ENCODE measurements around the gene HPCAL1.

The HPCAL1 gene

DNA sequence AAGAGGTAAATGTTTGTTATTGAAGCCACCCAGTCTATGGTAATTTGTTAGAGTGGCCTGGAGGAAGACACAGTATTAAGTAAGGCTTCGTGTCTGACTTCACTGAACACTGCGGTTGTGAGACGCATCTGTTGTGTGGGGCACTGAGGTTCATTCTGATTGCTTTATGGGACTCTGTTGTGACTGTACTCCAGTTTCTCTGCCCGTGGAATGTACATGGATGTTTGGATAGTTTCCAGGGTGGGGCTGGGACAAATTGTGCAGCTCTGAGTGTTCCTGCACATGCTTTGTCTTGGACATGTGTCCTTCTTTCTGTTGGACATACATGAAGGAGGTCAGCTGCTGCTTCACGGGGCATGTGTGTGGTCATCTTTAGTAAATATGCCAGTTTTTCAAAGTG, 86.9 kb downstream of the HPCAL1 start:
- Mint-ChIP-seq H3K27ac (peak overlapping the region; percentile 40), H3K4me3 (no peak overlapping the region), H3K27me3 (no peaks in the 10 kb centered on the region), H3K9me3 (no peaks in the 10 kb centered on the region), H3K36me3 (ENCODE audit: low read depth) (peaks cover 5% of the 10 kb centered on the region), H3K4me1 (ENCODE audit: low read depth) (peaks cover 89% of the 10 kb centered on the region)
- intact Hi-C loops (cut with micrococcal nuclease): no loop called here

DNA sequence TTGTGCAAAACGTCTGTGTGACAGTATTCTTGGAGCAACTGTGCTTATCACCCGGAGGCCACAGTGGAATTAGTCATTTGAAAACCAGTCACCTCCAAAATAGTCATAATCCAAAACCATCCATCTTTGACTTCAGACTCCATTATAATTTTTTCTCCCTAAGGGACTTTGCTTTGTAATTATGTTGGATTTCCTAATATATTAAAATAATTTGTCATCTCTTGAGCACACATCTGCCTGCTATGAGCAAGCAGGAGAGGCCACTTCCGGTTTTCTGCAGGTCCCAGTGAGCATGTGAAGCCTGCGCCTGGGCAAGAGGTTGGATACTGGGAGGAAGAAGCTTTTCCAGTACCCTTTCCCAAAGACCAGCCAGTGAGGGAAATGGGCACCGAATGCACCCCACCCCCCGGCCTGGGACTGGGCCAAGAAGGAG, 87.7 kb downstream of the HPCAL1 start:
- Mint-ChIP-seq H3K27me3 (no peaks in the 10 kb centered on the region), H3K27ac (peak overlapping the region; percentile 64), H3K4me3 (no peak overlapping the region), H3K36me3 (ENCODE audit: low read depth) (peaks cover 6% of the 10 kb centered on the region), H3K4me1 (ENCODE audit: low read depth) (peaks cover 86% of the 10 kb centered on the region), H3K9me3 (no peaks in the 10 kb centered on the region)
- intact Hi-C loops (cut with micrococcal nuclease): no loop called here

DNA sequence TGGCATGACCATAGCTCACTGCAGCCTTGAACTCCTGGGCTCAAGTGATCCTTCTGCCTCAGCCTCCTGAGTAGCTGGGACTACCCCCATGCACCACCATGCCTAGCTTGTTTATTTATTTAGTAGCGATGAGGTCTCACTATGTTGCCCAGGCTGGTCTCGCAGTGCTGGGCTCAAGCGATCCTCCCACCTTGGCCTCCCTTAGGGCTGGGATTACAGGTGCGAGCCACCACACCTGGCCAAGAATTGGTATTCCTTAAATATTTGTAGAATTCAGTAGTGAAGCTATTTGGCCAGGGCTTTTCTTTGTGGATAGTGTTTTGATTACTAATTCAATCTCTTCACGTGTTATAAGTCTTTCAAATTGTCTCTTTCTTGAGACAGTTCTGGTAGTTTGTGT, 89.4 kb downstream of the HPCAL1 start:
- Mint-ChIP-seq H3K27ac (peak overlapping the region; percentile 55), H3K27me3 (no peaks in the 10 kb centered on the region), H3K9me3 (no peaks in the 10 kb centered on the region), H3K36me3 (ENCODE audit: low read depth) (peaks cover 18% of the 10 kb centered on the region), H3K4me1 (ENCODE audit: low read depth) (peaks cover 86% of the 10 kb centered on the region), H3K4me3 (no peak overlapping the region)
- intact Hi-C loops (cut with micrococcal nuclease): no loop called here

DNA sequence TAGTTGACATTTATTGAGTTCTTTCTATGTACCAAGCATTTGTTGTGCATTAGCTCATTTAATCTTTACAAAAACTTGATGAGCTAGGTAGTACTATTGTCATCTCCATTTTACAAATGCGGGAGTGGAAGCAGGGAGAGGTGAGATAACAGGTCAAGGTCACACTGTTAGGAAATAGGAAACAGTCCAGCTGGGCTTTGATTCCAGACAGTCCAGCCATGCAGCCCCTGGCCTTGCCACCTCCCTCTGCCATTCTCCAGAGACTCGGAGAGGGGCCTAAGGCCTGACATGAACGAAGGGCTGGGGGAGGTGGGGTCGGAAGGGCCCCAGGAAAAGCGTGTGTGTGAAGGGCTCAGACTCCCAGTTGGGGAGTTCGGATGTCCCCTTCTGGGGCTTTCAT, 89.8 kb downstream of the HPCAL1 start:
- Mint-ChIP-seq H3K27ac (peak overlapping the region; percentile 55), H3K36me3 (ENCODE audit: low read depth) (peaks cover 23% of the 10 kb centered on the region)
- intact Hi-C loops (cut with micrococcal nuclease): no loop called here

DNA sequence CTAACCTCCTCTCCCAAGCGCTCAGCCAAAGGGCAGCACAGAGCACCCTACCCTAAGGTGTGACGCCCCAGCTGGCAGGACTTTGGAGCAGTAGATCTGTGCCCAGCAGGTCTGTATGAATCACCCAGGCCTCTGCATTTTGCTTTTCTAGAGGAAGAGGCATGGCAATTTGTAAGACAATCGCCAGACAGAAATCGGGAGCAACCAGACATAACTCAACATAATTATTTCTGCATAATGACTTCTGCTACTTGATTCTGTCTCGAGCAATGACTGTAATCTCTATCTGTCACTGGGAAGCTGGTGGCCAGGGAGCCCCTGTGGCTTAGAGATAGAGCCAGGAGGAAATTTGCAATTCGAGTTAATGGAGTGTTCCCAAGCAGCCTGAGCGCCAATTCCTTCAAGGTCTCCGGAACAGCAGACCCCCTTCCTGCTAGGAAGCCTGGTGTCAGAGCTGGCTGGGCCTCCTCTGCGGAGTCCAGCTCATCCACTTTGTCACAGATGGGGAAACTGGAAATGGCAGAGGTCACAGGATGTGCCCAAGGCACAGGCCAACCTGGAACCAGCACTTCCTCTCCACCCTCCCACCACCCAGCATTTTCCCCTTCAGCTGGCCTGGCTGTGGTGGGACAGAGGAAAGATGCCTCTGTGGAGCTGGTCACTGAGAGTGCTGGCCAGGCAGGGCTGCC, 90.4 kb downstream of the HPCAL1 start:
- H3K9me3 Mint-ChIP-seq: no peaks in the 10 kb centered on the region
- H3K36me3 Mint-ChIP-seq (ENCODE audit: low read depth): peaks cover 28% of the 10 kb centered on the region
- H3K4me1 Mint-ChIP-seq (ENCODE audit: low read depth): peaks cover 94% of the 10 kb centered on the region
- peak overlapping the region; percentile 55 for H3K27ac Mint-ChIP-seq
- intact Hi-C loops (cut with micrococcal nuclease): no loop called here
- no peak overlapping the region for H3K4me3 Mint-ChIP-seq
- H3K27me3 Mint-ChIP-seq: no peaks in the 10 kb centered on the region

More for the DNA sequence above, 89.8 kb downstream of the HPCAL1 start:
- peaks cover 89% of the 10 kb centered on the region for H3K4me1 Mint-ChIP-seq (ENCODE audit: low read depth)
- H3K9me3 Mint-ChIP-seq: no peaks in the 10 kb centered on the region
- no peak overlapping the region for H3K4me3 Mint-ChIP-seq
- no peaks in the 10 kb centered on the region for H3K27me3 Mint-ChIP-seq

DNA sequence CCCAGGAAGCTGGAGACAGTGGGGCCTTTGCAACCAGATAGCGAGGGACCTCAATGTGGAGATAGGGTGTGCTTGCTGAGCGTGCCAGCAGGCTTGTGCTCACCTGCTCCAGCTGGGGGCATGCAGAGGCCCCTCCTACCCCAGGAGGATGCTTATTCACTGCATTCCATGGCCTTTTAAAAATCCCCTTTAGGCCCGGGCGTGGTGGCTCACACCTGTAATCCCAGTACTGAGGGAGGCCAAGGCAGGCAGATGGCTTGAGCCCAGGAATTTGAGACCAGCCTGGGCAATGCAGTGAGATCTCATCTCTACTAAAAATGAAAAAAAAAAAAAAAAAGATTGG, 90.9 kb downstream of the HPCAL1 start:
- no peaks in the 10 kb centered on the region for H3K9me3 Mint-ChIP-seq
- no peak overlapping the region for H3K4me3 Mint-ChIP-seq
- intact Hi-C loops (cut with micrococcal nuclease): no loop called here
- H3K27ac Mint-ChIP-seq: peak overlapping the region; percentile 55
- H3K36me3 Mint-ChIP-seq (ENCODE audit: low read depth): peaks cover 29% of the 10 kb centered on the region
- peaks cover 94% of the 10 kb centered on the region for H3K4me1 Mint-ChIP-seq (ENCODE audit: low read depth)
- no peaks in the 10 kb centered on the region for H3K27me3 Mint-ChIP-seq

DNA sequence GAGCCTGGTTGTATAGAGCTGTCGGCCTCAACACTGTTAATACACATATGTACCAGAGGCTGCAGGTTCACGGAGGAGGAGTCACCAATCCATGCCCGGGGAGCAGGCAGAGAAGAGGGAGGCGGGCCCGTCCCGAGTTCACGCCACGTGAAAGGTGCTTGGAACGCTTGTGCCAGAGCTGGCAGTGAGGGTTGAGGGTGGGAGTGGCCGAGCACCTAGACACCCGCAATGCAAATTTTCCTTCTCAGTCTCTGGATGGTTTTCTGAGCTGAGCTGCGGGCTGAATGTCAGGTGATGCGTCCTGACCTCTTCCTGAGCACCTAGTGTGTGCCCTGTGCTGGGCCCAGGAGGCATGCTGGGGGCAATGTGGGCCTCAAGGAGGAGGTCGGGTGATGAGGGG, 93.2 kb downstream of the HPCAL1 start:
- intact Hi-C loops (cut with micrococcal nuclease): no loop called here
- Mint-ChIP-seq H3K27ac (peak overlapping the region; percentile 20), H3K4me3 (no peak overlapping the region), H3K36me3 (ENCODE audit: low read depth) (peaks cover 41% of the 10 kb centered on the region), H3K9me3 (no peaks in the 10 kb centered on the region), H3K4me1 (ENCODE audit: low read depth) (peaks cover 90% of the 10 kb centered on the region), H3K27me3 (no peaks in the 10 kb centered on the region)

DNA sequence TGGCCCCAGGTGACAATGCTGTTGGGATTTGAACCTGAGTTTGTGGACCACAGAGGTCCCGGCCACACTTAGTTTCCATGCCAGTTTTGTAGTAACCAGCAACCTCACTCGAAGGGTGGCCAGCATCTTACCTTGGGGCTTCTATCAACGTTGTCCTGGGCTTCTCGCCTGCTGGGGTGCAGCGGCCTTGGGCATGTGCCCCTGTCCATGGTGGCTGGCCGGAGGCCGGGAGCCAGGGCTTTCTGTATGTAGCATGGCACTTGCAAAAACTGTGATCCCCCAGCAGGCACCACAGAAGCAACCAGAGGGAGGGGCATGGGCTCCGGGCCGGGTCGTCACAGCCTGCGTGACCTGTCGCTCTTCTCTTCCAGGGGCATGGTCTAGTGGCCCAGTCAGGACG, 93.8 kb downstream of the HPCAL1 start:
- intact Hi-C loops (cut with micrococcal nuclease): no loop called here
- Mint-ChIP-seq H3K27ac (peak overlapping the region; percentile 20), H3K36me3 (ENCODE audit: low read depth) (peaks cover 41% of the 10 kb centered on the region)

DNA sequence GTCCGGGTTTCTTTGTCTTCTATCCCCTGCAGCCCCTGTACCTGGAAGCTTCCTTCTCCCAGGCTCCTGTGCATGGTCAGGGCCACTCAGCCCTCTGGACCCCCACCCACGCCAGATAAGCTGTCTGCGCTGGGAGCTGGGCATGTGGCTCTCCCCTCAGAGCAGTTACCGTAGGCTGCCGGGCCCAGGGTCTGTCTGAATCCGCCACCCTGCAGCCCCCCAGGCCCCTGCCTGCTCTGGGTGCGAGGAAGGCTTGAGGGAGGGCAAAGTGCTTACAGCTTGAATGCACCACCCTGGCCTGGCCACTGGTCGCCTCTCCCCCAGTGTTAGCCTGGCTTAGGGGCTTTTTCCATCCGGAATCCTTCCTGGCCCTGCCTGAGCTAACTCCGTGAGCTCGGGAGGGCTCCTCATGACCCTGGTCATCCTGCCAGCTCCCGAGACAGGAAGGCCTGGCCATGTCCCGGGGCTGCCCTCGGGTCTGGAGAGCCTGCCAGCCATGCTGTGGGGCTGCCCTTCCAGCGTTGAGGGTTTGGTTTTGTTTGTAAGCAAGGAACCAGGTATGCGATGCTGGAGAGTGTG, 94.7 kb downstream of the HPCAL1 start:
- intact Hi-C loops (cut with micrococcal nuclease): no loop called here
- H3K9me3 Mint-ChIP-seq: no peaks in the 10 kb centered on the region
- H3K27ac Mint-ChIP-seq: peak overlapping the region; percentile 20
- peaks cover 41% of the 10 kb centered on the region for H3K36me3 Mint-ChIP-seq (ENCODE audit: low read depth)
- no peak overlapping the region for H3K4me3 Mint-ChIP-seq
- H3K27me3 Mint-ChIP-seq: no peaks in the 10 kb centered on the region
- peaks cover 91% of the 10 kb centered on the region for H3K4me1 Mint-ChIP-seq (ENCODE audit: low read depth)

More for the DNA sequence above, 93.8 kb downstream of the HPCAL1 start:
- H3K4me3 Mint-ChIP-seq: no peak overlapping the region
- H3K4me1 Mint-ChIP-seq (ENCODE audit: low read depth): peaks cover 90% of the 10 kb centered on the region
- H3K27me3 Mint-ChIP-seq: no peaks in the 10 kb centered on the region
- no peaks in the 10 kb centered on the region for H3K9me3 Mint-ChIP-seq

DNA sequence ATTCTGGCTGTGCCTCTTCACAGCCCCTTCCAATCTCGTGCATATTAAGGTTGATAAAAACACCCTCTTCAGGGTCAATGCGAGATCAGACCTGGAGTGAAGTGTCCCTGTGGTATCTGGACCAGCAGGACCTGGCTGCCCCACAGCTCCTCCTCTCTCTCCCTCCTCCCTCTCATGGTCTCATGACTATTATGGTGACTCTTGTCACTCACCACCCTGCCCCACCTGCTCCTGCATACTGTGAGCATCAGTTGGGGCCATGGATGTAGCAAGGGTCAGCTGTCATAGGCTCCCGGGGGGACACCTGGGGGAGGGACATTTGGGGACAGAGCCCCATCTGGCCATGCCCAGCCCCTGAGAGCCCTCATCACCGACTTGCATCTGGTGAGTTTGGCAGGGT, 95.2 kb downstream of the HPCAL1 start:
- intact Hi-C loops (cut with micrococcal nuclease): no loop called here
- Mint-ChIP-seq H3K9me3 (no peaks in the 10 kb centered on the region), H3K36me3 (ENCODE audit: low read depth) (peaks cover 41% of the 10 kb centered on the region), H3K27ac (peak overlapping the region; percentile 20), H3K27me3 (no peaks in the 10 kb centered on the region), H3K4me1 (ENCODE audit: low read depth) (peaks cover 91% of the 10 kb centered on the region), H3K4me3 (no peak overlapping the region)

DNA sequence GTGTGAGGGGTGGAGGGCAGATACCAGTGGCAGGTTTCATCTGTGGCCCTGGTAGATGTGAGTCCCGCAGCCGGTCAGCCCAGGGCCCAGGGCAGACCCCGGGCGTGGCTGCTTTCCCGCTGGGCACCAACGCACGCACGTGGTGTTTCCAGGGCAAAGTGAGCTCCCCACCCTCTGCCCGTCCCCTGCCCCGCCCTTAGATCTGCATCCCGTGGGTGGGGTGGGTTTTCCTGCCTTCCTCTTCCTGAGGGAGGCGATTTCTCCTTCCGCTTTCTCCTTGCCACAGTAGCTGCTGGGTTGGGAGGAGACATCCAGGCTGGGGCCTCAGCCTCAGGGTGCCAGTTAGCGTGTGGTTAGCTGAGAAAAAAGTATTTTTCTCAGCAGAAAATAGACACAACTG, 95.8 kb downstream of the HPCAL1 start:
- no peaks in the 10 kb centered on the region for H3K9me3 Mint-ChIP-seq
- H3K27ac Mint-ChIP-seq: peak overlapping the region; percentile 20
- intact Hi-C loops (cut with micrococcal nuclease): no loop called here
- peaks cover 43% of the 10 kb centered on the region for H3K36me3 Mint-ChIP-seq (ENCODE audit: low read depth)
- H3K4me1 Mint-ChIP-seq (ENCODE audit: low read depth): peaks cover 85% of the 10 kb centered on the region
- H3K4me3 Mint-ChIP-seq: peak overlapping the region; percentile 17
- no peaks in the 10 kb centered on the region for H3K27me3 Mint-ChIP-seq

DNA sequence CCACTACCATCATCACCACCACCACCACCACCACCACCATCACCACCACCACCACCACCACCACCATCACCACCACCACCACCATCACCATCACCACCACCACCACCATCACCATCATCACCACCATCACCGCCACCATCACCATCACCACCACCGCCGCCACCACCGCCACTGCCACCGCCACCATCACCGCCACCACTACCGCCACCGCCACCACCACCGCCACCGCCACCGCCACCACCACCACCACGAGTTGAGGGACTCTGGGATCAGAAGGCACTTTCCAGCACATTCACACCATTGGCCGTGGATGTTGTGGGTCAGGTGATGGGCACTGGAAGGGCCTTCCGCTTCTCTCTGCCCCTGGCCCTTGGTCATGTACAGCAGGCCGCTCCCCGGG, 96.7 kb downstream of the HPCAL1 start:
- Mint-ChIP-seq H3K36me3 (ENCODE audit: low read depth) (peaks cover 49% of the 10 kb centered on the region), H3K27me3 (no peaks in the 10 kb centered on the region), H3K4me1 (ENCODE audit: low read depth) (peaks cover 84% of the 10 kb centered on the region), H3K27ac (peak overlapping the region; percentile 87), H3K4me3 (no peak overlapping the region), H3K9me3 (no peaks in the 10 kb centered on the region)
- intact Hi-C loops (cut with micrococcal nuclease): no loop called here

DNA sequence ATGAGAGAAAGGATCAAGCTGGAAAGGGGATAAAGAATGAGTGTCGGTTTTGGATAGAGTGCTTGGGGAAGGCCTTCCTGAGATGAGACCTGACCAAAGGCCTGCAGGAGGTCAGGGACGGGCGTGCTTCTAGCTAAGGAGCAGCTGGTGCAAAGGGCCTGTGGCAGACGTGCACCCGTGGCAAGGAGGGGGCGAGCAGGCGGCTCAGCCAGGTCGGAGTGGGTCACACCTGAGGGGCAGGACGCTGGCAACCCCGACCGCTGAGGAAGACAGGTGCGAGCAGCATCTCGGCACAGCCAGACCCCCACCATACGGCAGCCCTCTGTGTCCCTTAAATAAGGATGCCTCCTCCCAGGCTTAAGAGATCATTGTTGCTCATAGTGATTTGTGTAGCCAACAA, 97.3 kb downstream of the HPCAL1 start:
- peaks cover 52% of the 10 kb centered on the region for H3K36me3 Mint-ChIP-seq (ENCODE audit: low read depth)
- H3K27ac Mint-ChIP-seq: peak overlapping the region; percentile 87
- no peaks in the 10 kb centered on the region for H3K27me3 Mint-ChIP-seq
- H3K4me1 Mint-ChIP-seq (ENCODE audit: low read depth): peaks cover 86% of the 10 kb centered on the region
- intact Hi-C loops (cut with micrococcal nuclease): loop anchor here (1.0 to 10.0 kb wide), 3 partner anchors 8 to 95 kb away; partner anchors contain the start of gene HPCAL1
- H3K4me3 Mint-ChIP-seq: peak overlapping the region; percentile 35
- no peaks in the 10 kb centered on the region for H3K9me3 Mint-ChIP-seq

DNA sequence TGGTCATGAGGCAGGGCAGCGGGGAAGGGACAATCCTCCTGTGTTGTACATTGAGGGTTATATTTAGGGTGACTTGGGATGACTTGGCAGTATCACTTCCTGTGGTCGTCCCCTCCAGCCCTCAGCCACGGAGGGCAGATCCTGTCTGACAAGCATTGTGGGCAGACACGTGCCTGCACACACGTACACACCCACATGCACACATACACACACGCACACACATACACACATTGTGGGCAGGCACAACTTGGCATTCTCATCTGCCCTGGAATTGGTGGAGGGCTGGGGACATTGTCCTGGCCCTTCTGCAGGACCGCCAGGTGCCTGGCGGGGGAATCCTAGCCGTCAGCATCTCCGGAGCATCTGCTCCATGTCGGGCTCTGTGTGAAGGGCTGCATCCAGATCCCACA, 97.9 kb downstream of the HPCAL1 start:
- Mint-ChIP-seq H3K27me3 (no peaks in the 10 kb centered on the region), H3K27ac (peak overlapping the region; percentile 87), H3K4me1 (ENCODE audit: low read depth) (peaks cover 87% of the 10 kb centered on the region), H3K36me3 (ENCODE audit: low read depth) (peaks cover 56% of the 10 kb centered on the region), H3K4me3 (no peak overlapping the region), H3K9me3 (no peaks in the 10 kb centered on the region)
- intact Hi-C loops (cut with micrococcal nuclease): loop anchor here (1.0 to 10.0 kb wide), 3 partner anchors 8 to 96 kb away; partner anchors contain the start of gene HPCAL1

All from dendritic cell treated with granulocyte-macrophage colony-stimulating factor and Interleukin-4, amounts not matched to agents 40 ng/mL and 50 ng/mL, for 4 days (primary cell).